GM10847 (cell line): ENCODE measurements around the gene SCD.

Experiments used
- POLR2A ChIP-seq: IDR thresholded peaks from 2 replicates; pipeline ENCODE4 v1.6.1; 2011; ENCODE audit not compliant: insufficient read length; ENCODE audit errors: extremely low read depth

Gene SCD

DNA sequence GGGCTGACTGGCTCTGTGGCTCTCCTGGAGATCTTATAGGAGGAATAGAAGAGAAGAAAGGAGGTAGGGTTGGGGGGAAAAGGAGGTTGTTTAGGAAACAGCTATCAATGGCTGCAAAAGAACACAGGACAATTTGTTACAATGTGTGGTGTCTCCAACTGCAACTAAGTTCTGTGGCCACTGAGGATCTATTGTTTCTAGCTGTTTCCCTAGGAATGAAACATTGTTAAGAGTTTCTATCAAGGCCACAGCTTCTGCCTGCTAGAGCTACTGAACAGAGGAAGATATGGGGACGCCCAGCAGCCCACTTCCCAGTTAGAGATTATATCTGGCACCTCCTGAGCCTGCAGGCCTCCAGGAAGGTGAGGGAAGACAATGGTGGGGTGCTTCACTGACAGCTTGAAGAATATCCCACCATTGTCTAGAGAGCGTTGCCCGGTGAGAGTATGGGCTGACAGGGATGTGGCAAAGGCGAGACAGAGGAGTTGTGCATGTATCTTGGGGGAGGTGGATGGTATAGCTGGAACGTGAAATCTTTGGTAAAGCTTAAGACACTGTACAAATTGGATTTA, 4.0 kb downstream of the SCD start:
- TF ChIP-seq POLR2A, result no peak

GRCh38 chr10:100353770-100354485, 6.9 kb downstream of the SCD start:
- TF ChIP-seq POLR2A, result no peak

- no peak for TF ChIP-seq POLR2A
These were observed 8.1 kb downstream of the SCD start for GRCh38 chr10:100355086-100355485.

DNA sequence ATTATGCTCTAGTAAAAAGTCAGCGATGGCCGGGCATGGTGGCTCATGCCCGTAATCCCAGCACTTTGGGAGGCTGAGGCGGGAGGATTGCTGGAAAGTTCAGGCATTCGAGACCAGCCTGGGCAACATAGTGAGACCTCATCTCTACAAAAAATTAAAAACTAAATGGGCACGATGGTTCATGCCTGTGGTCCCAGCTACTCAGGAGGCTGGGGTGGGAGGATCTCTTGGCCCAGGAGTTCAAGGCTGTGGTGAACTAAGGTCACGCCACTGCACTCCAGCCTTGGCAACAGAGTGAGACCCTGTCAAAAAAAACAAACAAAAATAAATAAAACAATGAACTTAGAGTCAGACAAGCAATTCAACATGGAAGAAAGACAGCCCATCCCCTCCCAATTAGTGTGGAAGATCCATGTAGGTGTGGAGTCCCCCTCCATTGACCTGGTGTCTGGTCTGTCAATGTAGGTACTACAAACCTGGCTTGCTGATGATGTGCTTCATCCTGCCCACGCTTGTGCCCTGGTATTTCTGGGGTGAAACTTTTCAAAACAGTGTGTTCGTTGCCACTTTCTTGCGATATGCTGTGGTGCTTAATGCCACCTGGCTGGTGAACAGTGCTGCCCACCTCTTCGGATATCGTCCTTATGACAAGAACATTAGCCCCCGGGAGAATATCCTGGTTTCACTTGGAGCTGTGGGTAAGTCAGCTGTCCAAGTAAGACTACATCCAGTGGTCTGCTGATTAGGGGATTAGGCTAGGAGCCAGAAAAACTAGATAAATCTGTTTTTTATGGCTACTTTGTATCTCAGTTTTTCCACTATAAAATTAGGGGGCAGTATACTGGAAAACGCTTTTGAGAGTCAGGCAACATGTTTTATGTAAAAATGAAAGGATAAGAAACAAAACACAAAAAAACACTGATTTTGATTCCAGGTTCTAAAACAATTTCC, 9.3 kb downstream of the SCD start:
- no peak for TF ChIP-seq POLR2A

- no peak for TF ChIP-seq POLR2A
These were observed 10.2 kb downstream of the SCD start for GRCh38 chr10:100357059-100357858.

- no peak for TF ChIP-seq POLR2A
These were observed 12.0 kb downstream of the SCD start for GRCh38 chr10:100359030-100359432.

GRCh38 chr10:100359529-100360150, 12.6 kb downstream of the SCD start:
- TF ChIP-seq POLR2A, result no peak

DNA sequence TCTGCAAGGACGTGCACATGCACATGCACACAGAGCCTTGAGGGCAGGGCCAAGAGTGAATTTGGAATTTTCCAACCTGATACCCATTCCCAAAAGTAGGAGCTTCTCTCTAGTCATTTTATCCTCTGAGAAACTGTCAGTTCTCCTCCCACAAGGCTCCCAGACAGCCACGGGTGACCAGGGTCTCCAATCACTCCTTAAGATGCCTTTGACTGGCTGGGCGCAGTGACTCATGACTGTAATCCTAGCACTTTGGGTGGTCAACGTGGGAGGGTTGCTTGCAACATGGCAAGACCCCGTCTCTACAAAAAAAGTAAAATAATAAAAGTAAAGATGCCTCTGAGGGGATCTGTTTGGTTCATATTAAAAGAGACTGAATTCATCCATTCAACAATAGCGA, 13.2 kb downstream of the SCD start:
- no peak for TF ChIP-seq POLR2A

DNA sequence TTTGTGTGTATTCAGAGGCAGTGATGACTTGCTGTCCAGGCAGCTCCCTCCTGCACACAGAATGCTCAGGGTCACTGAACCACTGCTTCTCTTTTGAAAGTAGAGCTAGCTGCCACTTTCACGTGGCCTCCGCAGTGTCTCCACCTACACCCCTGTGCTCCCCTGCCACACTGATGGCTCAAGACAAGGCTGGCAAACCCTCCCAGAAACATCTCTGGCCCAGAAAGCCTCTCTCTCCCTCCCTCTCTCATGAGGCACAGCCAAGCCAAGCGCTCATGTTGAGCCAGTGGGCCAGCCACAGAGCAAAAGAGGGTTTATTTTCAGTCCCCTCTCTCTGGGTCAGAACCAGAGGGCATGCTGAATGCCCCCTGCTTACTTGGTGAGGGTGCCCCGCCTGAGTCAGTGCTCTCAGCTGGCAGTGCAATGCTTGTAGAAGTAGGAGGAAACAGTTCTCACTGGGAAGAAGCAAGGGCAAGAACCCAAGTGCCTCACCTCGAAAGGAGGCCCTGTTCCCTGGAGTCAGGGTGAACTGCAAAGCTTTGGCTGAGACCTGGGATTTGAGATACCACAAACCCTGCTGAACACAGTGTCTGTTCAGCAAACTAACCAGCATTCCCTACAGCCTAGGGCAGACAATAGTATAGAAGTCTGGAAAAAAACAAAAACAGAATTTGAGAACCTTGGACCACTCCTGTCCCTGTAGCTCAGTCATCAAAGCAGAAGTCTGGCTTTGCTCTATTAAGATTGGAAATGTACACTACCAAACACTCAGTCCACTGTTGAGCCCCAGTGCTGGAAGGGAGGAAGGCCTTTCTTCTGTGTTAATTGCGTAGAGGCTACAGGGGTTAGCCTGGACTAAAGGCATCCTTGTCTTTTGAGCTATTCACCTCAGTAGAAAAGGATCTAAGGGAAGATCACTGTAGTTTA, 15.8 kb downstream of the SCD start:
- TF ChIP-seq POLR2A, result no peak

- no peak for TF ChIP-seq POLR2A
These were observed 17.1 kb downstream of the SCD start for GRCh38 chr10:100364175-100364574.

- no peak for TF ChIP-seq POLR2A
These were observed 17.8 kb downstream of the SCD start for GRCh38 chr10:100364735-100365391.

DNA sequence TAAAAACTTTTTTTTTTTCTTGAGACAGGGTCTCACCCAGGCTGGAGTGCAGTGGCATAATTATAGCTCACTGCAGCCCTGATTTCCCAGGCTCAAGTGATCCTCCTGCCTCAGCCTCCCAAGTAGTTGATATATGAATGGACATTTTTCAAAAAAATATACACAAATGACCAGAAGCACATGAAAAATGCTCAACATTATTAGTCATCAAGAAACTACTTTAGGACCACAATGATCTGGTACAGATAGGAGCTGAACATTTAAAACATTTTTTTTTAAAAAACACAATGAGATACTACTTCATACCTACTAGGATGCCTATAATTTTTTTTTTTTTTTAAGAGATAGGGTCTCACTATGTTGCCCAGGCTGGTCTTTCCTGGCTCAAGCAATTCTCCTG, 21.7 kb downstream of the SCD start:
- TF ChIP-seq POLR2A, result no peak
